OCI-LY1 (cell line): ENCODE results near the gene OR10G2.

Experiments
- H2AFZ ChIP-seq: fragments of 200-600 bp; sonication (generic), shearing (Covaris generic); 2 replicates; pipeline ENCODE4 v1.6.0; 2014; ENCODE audit warnings: antibody characterized with exemption, mild to moderate bottlenecking, low read length
- H3F3A ChIP-seq: fragments of 200-600 bp; sonication (generic), shearing (Covaris generic); 2 replicates; pipeline ENCODE4 v1.6.0; 2014; ENCODE audit warnings: mild to moderate bottlenecking, antibody characterized with exemption, low read length, moderate library complexity; ENCODE audit not compliant: insufficient read depth
- H3K27ac ChIP-seq: fragments of 200-600 bp; sonication (generic); 2 replicates; pipeline ENCODE4 v1.5.1; 2014; ENCODE audit warnings: low read length, mixed run types, mild to moderate bottlenecking, low read depth; ENCODE audit not compliant: poor library complexity, severe bottlenecking
- H3K27me3 ChIP-seq: fragments of 200-600 bp; sonication (generic); 2 replicates; pipeline ENCODE4 v1.6.0; 2014; ENCODE audit warnings: antibody characterized with exemption, mild to moderate bottlenecking, low read length, moderate library complexity; ENCODE audit not compliant: insufficient read depth
- H3K36me3 ChIP-seq: fragments of 200-600 bp; sonication (generic); 2 replicates; pipeline ENCODE4 v1.6.1; 2014; ENCODE audit warnings: mild to moderate bottlenecking, antibody characterized with exemption, low read length, moderate library complexity, mixed read lengths; ENCODE audit not compliant: insufficient read depth
- H3K4me1 ChIP-seq: fragments of 200-600 bp; sonication (generic); 2 replicates; pipeline ENCODE4 v1.5.1; 2014; ENCODE audit warnings: mild to moderate bottlenecking, low read length, moderate library complexity; ENCODE audit not compliant: insufficient read depth, severe bottlenecking
- H3K4me2 ChIP-seq: fragments of 200-600 bp; sonication (generic), shearing (Covaris generic); 2 replicates; pipeline ENCODE4 v1.6.1; 2014; ENCODE audit warnings: low read length
- H3K4me3 ChIP-seq: fragments of 200-600 bp; sonication (generic); 2 replicates; pipeline ENCODE4 v1.5.1; 2014; ENCODE audit warnings: low read length, low read depth, mild to moderate bottlenecking, mixed read lengths; ENCODE audit not compliant: poor library complexity, severe bottlenecking
- H3K79me2 ChIP-seq: fragments of 200-600 bp; shearing (Covaris generic); 2 replicates; pipeline ENCODE4 v1.6.1; 2016; ENCODE audit warnings: mixed run types, low read length, mixed read lengths; ENCODE audit not compliant: insufficient read depth
- H3K9ac ChIP-seq: fragments of 200-600 bp; sonication (generic), shearing (Covaris generic); 2 replicates; pipeline ENCODE4 v1.6.1; 2014; ENCODE audit warnings: mild to moderate bottlenecking, low read length, mixed read lengths
- H3K9me2 ChIP-seq: fragments of 200-600 bp; sonication (generic), shearing (Covaris generic); 2 replicates; pipeline ENCODE4 v1.6.1; 2014; ENCODE audit warnings: low read depth, mild to moderate bottlenecking, low read length, mixed read lengths
- H3K9me3 ChIP-seq: fragments of 200-600 bp; shearing (Covaris generic); 2 replicates; pipeline ENCODE4 v1.6.1; 2014; ENCODE audit warnings: low read length, mixed read lengths
- H4K20me1 ChIP-seq: fragments of 200-600 bp; sonication (generic), shearing (Covaris generic); 2 replicates; pipeline ENCODE4 v1.6.0; 2016; ENCODE audit warnings: mild to moderate bottlenecking, low read length; ENCODE audit not compliant: insufficient read depth
- CTCF ChIP-seq: fragments of 200-600 bp; sonication (generic), shearing (Covaris generic); IDR thresholded peaks from 2 replicates; pipeline ENCODE4 v1.5.1; 2017; ENCODE audit warnings: mild to moderate bottlenecking, antibody characterized with exemption, low read length, moderate library complexity, mixed read lengths
- EZH2 ChIP-seq: fragments of 200-600 bp; sonication (generic), shearing (Covaris generic); IDR thresholded peaks from 2 replicates; pipeline ENCODE4 v1.8.0; 2017; ENCODE audit warnings: borderline replicate concordance, mixed run types, mild to moderate bottlenecking, antibody characterized with exemption, low read length, moderate library complexity, mixed read lengths

The OR10G2 gene

GRCh38 chr14:21669284-21669683, 34.5 kb upstream of the OR10G2 start:
- TF ChIP-seq EZH2 (no peak), CTCF (no peak)
- H3K4me2 ChIP-seq, result no peak overlapping the region
- no peaks in the 10 kb centered on the region for H3K4me1 ChIP-seq
- no peak overlapping the region for H3K4me3 ChIP-seq
- H3K9me2 ChIP-seq, result no peaks in the 10 kb centered on the region
- H2AFZ ChIP-seq, result no peak overlapping the region
- H3K27me3 ChIP-seq, result 0 out of 2 replicates have a peak, but pooled peaks cover 3% of the 10 kb centered on the region
- no peak overlapping the region for H3K27ac ChIP-seq
- no peak overlapping the region for H3K9ac ChIP-seq
- H3K9me3 ChIP-seq, result no peaks in the 10 kb centered on the region
- no peaks in the 10 kb centered on the region for H4K20me1 ChIP-seq
- H3F3A ChIP-seq, result no peaks in the 10 kb centered on the region
- no peaks in the 10 kb centered on the region for H3K36me3 ChIP-seq
- no peaks in the 10 kb centered on the region for H3K79me2 ChIP-seq

- Histone ChIP-seq H2AFZ (no peak overlapping the region), H4K20me1 (no peaks in the 10 kb centered on the region), H3K4me3 (no peak overlapping the region), H3K4me2 (no peak overlapping the region), H3F3A (no peaks in the 10 kb centered on the region), H3K4me1 (no peaks in the 10 kb centered on the region), H3K27me3 (0 out of 2 replicates have a peak, but pooled peaks cover 3% of the 10 kb centered on the region), H3K9me3 (no peaks in the 10 kb centered on the region), H3K27ac (no peak overlapping the region), H3K79me2 (no peaks in the 10 kb centered on the region), H3K9ac (no peak overlapping the region), H3K9me2 (no peaks in the 10 kb centered on the region), H3K36me3 (no peaks in the 10 kb centered on the region)
- TF ChIP-seq CTCF (no peak), EZH2 (no peak)
These were observed 33.6 kb upstream of the OR10G2 start for GRCh38 chr14:21668377-21668776.

- Histone ChIP-seq H3K9me2 (no peaks in the 10 kb centered on the region), H3K79me2 (no peaks in the 10 kb centered on the region), H3K9ac (no peak overlapping the region), H2AFZ (no peak overlapping the region), H3K4me1 (no peaks in the 10 kb centered on the region), H3F3A (no peaks in the 10 kb centered on the region), H3K4me3 (no peak overlapping the region), H3K36me3 (no peaks in the 10 kb centered on the region), H3K27me3 (no peaks in the 10 kb centered on the region), H3K9me3 (no peaks in the 10 kb centered on the region), H3K27ac (no peak overlapping the region), H4K20me1 (no peaks in the 10 kb centered on the region), H3K4me2 (no peak overlapping the region)
- TF ChIP-seq EZH2 (no peak), CTCF (no peak)
These were observed 22.2 kb upstream of the OR10G2 start for GRCh38 chr14:21656980-21657379.
